HTR-8/SVneo (cell line): ENCODE measurements around the gene TTLL11.

Experiments
- DNase-seq: peaks from one replicate; pipeline ENCODE4 v3.0.0; 2011; ENCODE audit warnings: low spot score, mixed read lengths; ENCODE audit not compliant: insufficient read length
- FAIRE-seq: peaks from 2 replicates; lab custom pipeline; 2011; peaks lifted over from hg19 to GRCh38; lab: Jason Lieb, UNC

Gene TTLL11

GRCh38 chr9:121874524-121874923 lies 218.6 kb downstream of the TTLL11 start:
- FAIRE-seq (no peak), DNase-seq (no peak)

GRCh38 chr9:121871431-121872025 lies 221.6 kb downstream of the TTLL11 start:
- no peak for DNase-seq
- no peak for FAIRE-seq

GRCh38 chr9:121870271-121870670 lies 222.8 kb downstream of the TTLL11 start:
- DNase-seq (no peak), FAIRE-seq (no peak)

GRCh38 chr9:121868626-121869025 lies 224.5 kb downstream of the TTLL11 start:
- no peak for DNase-seq
- FAIRE-seq: no peak

- DNase-seq (no peak), FAIRE-seq (no peak)
Measured at GRCh38 chr9:121866927-121867326, 226.2 kb downstream of the TTLL11 start.

GRCh38 chr9:121865884-121866283 lies 227.2 kb downstream of the TTLL11 start:
- DNase-seq: no peak
- FAIRE-seq: no peak

- no peak for FAIRE-seq
- DNase-seq: no peak
Measured at GRCh38 chr9:121865060-121865459, 228.0 kb downstream of the TTLL11 start.

- FAIRE-seq (no peak), DNase-seq (no peak)
Measured at GRCh38 chr9:121863955-121864354, 229.2 kb downstream of the TTLL11 start.

GRCh38 chr9:121862371-121863332 lies 230.5 kb downstream of the TTLL11 start:
- DNase-seq: no peak
- no peak for FAIRE-seq

GRCh38 chr9:121861501-121862180 lies 231.5 kb downstream of the TTLL11 start:
- DNase-seq (peak; percentile 39), FAIRE-seq (no peak)

- no peak for DNase-seq
- no peak for FAIRE-seq
Measured at GRCh38 chr9:121860744-121861143, 232.4 kb downstream of the TTLL11 start.

- FAIRE-seq: no peak
- DNase-seq: no peak
Measured at GRCh38 chr9:121860213-121860612, 232.9 kb downstream of the TTLL11 start.

GRCh38 chr9:121859646-121860045 lies 233.5 kb downstream of the TTLL11 start:
- no peak for FAIRE-seq

GRCh38 chr9:121858788-121859187 lies 234.3 kb downstream of the TTLL11 start:
- DNase-seq: no peak
- no peak for FAIRE-seq

More at GRCh38 chr9:121859646-121860045, 233.5 kb downstream of the TTLL11 start:
- no peak for DNase-seq

GRCh38 chr9:121857928-121858327 lies 235.2 kb downstream of the TTLL11 start:
- DNase-seq (no peak), FAIRE-seq (no peak)

- no peak for DNase-seq
Measured at GRCh38 chr9:121855476-121855875, 237.6 kb downstream of the TTLL11 start.

GRCh38 chr9:121853617-121854395 lies 239.3 kb downstream of the TTLL11 start:
- FAIRE-seq (no peak), DNase-seq (no peak)

More at GRCh38 chr9:121855476-121855875, 237.6 kb downstream of the TTLL11 start:
- no peak for FAIRE-seq

- DNase-seq (no peak), FAIRE-seq (no peak)
Measured at GRCh38 chr9:121852651-121853616, 240.2 kb downstream of the TTLL11 start.

GRCh38 chr9:121852241-121852640 lies 240.9 kb downstream of the TTLL11 start:
- no peak for FAIRE-seq
- DNase-seq: no peak
